NB4 (cell line): Measurements from ENCODE around the gene SOX1.

ENCODE experiments used
- MYC ChIP-seq: IDR thresholded peaks from 2 replicates; pipeline ENCODE4 v1.6.1; 2011; ENCODE audit warnings: low read depth, low read length
- POLR2A ChIP-seq: IDR thresholded peaks from 2 replicates; pipeline ENCODE4 v1.6.1; 2011; ENCODE audit warnings: mild to moderate bottlenecking; ENCODE audit not compliant: insufficient read length; ENCODE audit errors: extremely low read depth
- TF ChIP-seq, protein P1 (sequence below): IDR thresholded peaks from one replicate; pipeline ENCODE4 v1.5.1; 2012; ENCODE audit warnings: low read depth, low read length
- TF ChIP-seq, protein P2 (sequence below): IDR thresholded peaks from 2 replicates; pipeline ENCODE4 v1.6.1; 2011; ENCODE audit warnings: low read depth, low read length

DNA sequence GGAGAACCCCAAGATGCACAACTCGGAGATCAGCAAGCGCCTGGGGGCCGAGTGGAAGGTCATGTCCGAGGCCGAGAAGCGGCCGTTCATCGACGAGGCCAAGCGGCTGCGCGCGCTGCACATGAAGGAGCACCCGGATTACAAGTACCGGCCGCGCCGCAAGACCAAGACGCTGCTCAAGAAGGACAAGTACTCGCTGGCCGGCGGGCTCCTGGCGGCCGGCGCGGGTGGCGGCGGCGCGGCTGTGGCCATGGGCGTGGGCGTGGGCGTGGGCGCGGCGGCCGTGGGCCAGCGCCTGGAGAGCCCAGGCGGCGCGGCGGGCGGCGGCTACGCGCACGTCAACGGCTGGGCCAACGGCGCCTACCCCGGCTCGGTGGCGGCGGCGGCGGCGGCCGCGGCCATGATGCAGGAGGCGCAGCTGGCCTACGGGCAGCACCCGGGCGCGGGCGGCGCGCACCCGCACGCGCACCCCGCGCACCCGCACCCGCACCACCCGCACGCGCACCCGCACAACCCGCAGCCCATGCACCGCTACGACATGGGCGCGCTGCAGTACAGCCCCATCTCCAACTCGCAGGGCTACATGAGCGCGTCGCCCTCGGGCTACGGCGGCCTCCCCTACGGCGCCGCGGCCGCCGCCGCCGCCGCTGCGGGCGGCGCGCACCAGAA lies 1.1 kb downstream of the SOX1 start:
- TF ChIP-seq MYC (no peak), POLR2A (no peak)
- TF ChIP-seq, protein P1, sequence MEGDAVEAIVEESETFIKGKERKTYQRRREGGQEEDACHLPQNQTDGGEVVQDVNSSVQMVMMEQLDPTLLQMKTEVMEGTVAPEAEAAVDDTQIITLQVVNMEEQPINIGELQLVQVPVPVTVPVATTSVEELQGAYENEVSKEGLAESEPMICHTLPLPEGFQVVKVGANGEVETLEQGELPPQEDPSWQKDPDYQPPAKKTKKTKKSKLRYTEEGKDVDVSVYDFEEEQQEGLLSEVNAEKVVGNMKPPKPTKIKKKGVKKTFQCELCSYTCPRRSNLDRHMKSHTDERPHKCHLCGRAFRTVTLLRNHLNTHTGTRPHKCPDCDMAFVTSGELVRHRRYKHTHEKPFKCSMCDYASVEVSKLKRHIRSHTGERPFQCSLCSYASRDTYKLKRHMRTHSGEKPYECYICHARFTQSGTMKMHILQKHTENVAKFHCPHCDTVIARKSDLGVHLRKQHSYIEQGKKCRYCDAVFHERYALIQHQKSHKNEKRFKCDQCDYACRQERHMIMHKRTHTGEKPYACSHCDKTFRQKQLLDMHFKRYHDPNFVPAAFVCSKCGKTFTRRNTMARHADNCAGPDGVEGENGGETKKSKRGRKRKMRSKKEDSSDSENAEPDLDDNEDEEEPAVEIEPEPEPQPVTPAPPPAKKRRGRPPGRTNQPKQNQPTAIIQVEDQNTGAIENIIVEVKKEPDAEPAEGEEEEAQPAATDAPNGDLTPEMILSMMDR: no peak
- TF ChIP-seq, protein P2, sequence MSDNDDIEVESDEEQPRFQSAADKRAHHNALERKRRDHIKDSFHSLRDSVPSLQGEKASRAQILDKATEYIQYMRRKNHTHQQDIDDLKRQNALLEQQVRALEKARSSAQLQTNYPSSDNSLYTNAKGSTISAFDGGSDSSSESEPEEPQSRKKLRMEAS: no peak
